Astrocyte of the spinal cord (primary cell): ENCODE results near the gene AAK1.
"Not testable (repeated sequence)": the region's sequence is repeated elsewhere in the genome, so short reads cannot be mapped to it uniquely, and the experiment has no call there.

Source experiments
- DNase-seq: peaks from one replicate; pipeline ENCODE4 v3.0.0; 2011; ENCODE audit warnings: low read depth, low spot score
- H3K4me3 ChIP-seq: 2 replicates; pipeline ENCODE4 v1.5.1; 2011; ENCODE audit warnings: low read depth, mild to moderate bottlenecking, low read length, moderate library complexity
- in situ Hi-C: cut with HindIII; loops from 2 replicates; pipeline ENCODE4 v1.10.0; 2017; ENCODE audit warnings: low sequenced_read_pairs
- TF ChIP-seq, protein P1 (sequence below): IDR thresholded peaks from 2 replicates; pipeline ENCODE4 v1.5.1; 2012; ENCODE audit warnings: low read depth, mild to moderate bottlenecking, low read length, inconsistent platforms

The AAK1 gene

DNA sequence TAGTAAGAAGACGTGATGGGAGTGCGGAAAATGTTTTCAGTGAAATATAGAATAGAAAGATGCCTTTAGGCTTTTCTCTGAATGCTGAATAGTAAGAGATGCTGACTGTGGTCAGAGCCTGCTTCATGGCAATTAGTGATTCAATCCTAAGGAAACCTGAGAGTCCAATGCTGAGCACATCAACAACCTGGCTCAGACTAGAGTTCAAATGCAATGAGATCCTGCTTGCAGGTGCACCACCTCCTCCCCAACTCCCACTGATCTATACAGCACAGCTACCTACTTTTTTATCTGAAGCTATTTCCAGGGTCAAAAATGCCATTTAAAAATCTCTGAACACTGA is 65.4 kb downstream of the AAK1 start:
- in situ Hi-C loops: no loop called here
- TF ChIP-seq, protein P1, sequence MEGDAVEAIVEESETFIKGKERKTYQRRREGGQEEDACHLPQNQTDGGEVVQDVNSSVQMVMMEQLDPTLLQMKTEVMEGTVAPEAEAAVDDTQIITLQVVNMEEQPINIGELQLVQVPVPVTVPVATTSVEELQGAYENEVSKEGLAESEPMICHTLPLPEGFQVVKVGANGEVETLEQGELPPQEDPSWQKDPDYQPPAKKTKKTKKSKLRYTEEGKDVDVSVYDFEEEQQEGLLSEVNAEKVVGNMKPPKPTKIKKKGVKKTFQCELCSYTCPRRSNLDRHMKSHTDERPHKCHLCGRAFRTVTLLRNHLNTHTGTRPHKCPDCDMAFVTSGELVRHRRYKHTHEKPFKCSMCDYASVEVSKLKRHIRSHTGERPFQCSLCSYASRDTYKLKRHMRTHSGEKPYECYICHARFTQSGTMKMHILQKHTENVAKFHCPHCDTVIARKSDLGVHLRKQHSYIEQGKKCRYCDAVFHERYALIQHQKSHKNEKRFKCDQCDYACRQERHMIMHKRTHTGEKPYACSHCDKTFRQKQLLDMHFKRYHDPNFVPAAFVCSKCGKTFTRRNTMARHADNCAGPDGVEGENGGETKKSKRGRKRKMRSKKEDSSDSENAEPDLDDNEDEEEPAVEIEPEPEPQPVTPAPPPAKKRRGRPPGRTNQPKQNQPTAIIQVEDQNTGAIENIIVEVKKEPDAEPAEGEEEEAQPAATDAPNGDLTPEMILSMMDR: no peak
- H3K4me3 ChIP-seq: no peak overlapping the region
- peak; percentile 39 for DNase-seq

DNA sequence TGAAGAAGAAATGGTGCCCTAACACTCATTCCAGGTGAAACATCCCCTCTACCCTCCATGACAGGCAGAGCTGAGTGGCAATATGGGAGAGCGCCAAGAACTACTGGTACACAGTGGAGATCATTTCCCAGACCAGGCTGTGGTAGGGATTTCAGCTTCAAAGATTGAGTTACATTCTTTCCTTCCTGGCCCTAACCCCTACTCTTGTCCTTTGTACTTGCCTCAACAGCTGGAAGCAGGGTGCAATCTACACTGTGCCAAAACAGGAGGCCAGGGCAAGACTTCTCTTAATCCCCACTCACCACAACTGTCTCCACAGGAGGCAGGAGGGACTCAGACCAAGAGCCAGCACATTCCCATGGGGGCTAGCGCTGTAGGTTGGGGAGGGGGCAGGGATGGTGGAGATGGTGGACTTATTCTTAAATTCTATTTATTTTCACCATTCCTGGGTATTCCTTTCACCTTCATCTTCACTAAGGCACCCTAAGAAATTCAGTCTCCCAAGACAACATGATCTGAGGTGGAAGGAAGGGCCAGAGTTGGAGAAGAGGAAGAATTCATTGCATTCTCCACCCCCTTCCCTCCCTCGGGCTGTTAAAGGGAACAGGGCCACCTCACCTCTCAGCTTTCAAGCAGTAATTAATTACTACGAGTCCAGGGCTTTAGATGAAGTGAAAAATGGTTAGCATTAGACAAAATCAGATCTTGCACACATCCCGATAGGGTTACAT is 65.9 kb downstream of the AAK1 start:
- TF ChIP-seq, protein P1: no peak
- in situ Hi-C loops: no loop called here
- no peak overlapping the region for H3K4me3 ChIP-seq
- DNase-seq: peak; percentile 50

DNA sequence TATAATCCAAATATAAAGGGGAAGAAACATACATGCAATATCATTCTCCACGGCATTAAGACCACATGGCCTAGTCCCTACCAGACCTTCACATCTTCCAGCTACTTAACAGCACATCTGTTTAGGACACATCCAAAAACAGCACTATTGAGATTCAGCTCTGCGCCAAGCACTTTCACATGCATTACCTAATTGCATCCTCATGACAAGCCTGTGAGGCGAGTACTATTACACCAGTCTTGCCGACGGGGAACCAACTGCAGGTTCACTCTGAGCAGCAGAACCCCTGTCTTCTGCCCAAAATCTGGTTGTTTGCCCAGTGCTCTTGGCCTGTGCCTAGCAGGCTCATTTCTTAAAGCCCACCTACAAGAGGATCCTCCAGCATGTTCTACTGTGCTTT is 66.7 kb downstream of the AAK1 start:
- H3K4me3 ChIP-seq: no peak overlapping the region
- in situ Hi-C loops: no loop called here
- DNase-seq: no peak
- TF ChIP-seq, protein P1: no peak

DNA sequence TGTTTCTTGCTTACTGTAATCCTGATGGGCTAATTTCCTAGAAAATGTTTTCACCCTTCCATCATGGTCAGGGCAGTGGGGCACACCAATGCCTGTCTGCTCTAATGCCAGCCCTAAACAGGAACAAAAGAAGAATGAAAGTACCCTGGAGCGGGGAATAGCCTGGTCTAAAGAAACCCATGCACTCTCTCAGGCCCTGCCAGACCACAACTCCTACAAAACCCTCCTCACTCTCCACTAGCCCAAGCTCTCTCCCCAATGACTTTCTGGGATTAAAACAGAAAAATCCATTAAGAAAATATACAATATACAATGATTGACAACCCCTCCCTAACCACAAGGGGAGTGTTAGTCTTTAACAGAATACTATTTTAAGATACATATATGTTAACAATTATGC is 67.6 kb downstream of the AAK1 start:
- in situ Hi-C loops: no loop called here
- DNase-seq: no peak
- no peak overlapping the region for H3K4me3 ChIP-seq
- TF ChIP-seq, protein P1: no peak

DNA sequence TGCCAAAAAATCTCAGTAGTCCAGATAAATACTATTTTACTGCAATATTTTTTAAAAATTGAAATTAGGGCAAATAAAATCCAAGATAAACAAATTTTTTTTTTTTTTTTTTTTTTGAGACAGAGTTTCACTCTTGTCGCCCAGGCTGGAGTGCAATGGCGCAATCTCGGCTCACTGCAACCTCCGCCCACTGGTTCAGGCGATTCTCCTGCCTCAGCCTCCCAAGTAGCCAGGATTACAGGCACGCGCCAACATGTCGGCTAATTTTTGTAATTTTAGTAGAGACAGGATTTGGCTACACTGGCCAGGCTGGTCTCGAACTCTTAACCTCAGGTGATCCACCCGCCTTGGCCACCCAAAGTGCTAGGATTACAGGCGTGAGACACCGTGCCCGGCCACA is 68.2 kb downstream of the AAK1 start:
- H3K4me3 ChIP-seq, in situ Hi-C loops, DNase-seq: not testable (repeated sequence)

DNA sequence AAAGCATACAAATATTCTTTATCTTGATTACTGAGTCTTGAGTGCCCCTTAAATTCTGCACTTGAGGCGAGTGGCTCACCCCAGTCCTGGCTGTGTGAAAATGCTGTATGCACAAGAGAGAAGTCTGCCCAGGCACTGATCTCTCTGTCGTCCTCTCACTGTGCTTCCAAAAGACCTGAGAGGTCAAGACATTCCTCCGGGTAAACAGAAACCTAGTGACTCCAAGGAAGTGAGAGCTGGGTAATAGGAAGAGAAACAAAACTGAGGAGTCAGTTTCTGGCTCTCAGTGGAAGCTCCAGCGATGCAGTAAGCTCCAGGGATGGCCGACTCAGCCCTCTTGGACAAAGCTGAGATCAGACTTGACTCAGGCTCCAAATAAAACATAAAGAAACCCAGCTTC is 70.9 kb downstream of the AAK1 start:
- peak; percentile 60 for DNase-seq
- in situ Hi-C loops: no loop called here
- H3K4me3 ChIP-seq: no peak overlapping the region
- TF ChIP-seq, protein P1: no peak

DNA sequence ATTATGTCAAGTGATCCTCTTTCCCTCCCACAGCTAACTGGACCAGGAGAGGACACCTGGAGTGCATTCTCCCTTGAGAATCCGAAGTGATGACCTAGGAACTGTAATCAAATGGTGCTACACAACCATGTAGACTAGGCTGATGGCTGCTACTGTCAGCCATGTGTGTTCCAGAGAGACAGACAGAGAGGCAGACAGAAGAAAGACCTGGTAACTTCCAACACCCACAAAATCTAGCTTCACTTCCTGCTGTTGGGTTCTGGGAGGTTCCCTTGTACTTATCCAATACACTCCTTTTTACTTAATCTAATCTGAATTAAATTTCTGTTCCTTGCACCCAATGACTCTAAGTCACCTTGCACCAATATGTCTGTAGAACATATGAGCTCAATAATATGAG is 72.3 kb downstream of the AAK1 start:
- TF ChIP-seq, protein P1: no peak
- H3K4me3 ChIP-seq: no peak overlapping the region
- in situ Hi-C loops: no loop called here
- no peak for DNase-seq
